NCI-H82 treated with DMSO at 0.1 percent for 48 hours (cell line): ENCODE data around the gene MAP4K3.
"Not testable (repeated sequence)": the region's sequence is repeated elsewhere in the genome, so short reads cannot be mapped to it uniquely, and the experiment has no call there.

Source experiments
- DNase-seq: peaks from one replicate; lab custom pipeline; 2025; ENCODE audit not compliant: unreplicated experiment; lab: John Stamatoyannopoulos, UW

The MAP4K3 gene

DNA sequence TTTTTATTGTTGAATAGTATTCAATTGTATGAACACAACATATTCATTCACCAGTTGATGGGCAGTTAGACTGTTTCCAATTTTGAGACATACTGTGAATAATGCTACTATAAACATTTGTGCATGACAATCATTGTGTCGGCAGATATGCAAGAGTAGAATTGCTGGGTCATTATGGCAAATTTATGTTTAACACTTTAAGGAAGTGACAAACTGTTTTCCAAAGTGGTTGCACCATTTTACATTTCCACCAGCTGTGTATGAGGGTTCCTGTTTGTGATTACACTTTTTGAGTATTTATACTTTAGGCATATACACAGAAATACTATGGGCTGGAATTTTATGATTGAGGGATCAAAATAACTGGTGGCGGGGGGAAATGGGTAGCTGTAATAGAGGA is 61.2 kb downstream of the MAP4K3 start:
- DNase-seq: no peak

DNA sequence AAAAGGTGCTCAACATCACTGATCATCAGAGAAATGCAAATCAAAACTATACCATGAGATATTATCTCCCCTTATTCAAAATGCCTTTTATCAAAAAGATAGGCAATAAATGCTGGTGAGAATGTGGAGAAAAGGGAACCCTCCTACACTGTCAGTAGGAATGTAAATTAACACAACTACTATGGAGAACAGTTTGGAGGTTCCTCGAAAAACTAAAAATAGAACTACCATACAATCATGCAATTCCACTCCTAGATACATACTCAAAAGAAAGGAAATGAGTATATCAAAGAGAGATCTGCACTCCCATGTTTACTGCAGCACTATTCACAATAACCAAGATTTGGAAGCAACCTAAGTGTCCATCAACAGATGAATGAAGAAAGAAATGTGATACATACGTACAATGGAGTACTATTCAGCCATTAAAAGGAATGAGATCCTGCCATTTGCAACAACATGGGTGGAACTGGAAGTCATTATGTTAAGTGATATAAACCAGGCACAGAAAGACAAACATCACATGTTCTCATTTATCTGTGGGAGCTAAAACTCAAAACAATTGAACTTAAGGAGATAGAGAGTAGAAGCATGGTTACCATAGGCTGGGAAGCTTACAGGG is 63.8 kb downstream of the MAP4K3 start:
- DNase-seq: no peak

DNA sequence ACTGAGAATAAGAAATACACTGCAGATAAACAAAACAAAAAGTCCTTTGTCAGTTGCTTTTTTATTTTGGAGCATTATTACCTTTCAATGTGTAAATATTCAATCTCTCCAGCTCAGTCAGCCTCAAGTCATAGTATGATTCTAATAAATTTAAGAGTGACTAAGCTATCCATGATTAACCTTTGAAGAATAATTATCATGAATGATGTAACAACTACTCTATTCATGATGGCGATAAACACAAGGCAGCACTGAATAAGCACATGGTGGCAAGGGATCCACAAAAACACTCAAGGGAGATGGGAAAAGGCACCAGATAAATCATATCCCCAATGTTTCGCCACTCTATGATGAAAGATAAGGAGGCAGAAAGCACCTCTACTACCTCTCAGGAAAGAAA is 67.0 kb downstream of the MAP4K3 start:
- no peak for DNase-seq

DNA sequence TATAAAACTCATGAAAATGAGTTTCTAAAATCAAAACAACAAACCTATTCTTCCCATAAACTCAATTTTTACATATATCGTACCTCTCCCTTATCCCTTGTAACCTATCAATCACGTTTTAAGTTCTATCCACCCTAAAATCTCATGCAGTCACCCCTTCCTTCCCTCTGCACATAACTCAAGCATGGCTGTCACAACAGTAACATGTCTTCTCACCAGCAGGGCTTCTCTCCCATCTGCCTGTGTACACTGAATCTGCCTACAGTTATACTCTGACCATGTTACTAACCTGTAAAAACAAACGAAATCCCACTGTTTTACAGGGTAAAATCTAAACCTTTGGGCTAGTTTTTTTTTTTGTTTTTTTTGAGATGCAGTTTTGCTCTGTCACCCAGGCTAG is 68.2 kb downstream of the MAP4K3 start:
- DNase-seq: no peak

DNA sequence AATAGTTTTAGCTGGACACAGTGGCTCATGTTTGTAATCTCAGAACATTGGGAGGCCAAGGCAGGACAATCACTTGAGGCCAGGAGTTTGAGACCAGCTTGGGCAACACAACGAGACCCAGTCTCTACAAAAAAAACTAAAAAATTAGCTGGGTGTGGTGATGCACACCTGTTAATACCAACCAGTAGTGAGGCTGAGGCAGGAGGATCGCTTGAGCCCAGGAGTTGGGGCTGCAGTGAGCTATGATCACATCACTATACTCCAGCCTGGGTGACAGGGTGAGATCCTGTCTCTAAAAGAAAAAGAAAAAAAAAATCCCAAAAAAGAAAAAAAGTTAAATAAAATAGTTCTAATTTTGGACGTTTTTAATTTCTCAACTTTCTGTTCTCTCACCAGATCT is 68.7 kb downstream of the MAP4K3 start:
- DNase-seq: no peak

DNA sequence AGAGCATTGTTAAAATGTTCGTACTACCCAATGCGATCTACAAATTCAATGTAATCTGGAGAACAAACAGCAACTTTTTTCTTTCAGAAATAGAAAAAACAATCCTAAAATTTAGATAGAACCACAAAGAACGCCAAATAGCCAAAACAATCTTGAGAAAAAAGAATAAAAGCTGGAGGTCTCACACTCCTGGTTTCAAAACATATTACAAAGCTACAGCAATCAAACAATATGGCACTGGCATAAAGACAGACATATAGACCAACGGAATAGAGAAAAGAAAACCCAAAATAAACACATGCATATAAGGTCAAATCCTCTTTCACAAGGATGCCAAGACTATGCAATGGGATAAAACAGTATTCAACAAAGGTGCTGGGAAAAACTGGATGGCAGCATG is 74.5 kb downstream of the MAP4K3 start:
- DNase-seq: no peak

GRCh38 chr2:39361511-39361910 is 75.6 kb downstream of the MAP4K3 start:
- DNase-seq: no peak

DNA sequence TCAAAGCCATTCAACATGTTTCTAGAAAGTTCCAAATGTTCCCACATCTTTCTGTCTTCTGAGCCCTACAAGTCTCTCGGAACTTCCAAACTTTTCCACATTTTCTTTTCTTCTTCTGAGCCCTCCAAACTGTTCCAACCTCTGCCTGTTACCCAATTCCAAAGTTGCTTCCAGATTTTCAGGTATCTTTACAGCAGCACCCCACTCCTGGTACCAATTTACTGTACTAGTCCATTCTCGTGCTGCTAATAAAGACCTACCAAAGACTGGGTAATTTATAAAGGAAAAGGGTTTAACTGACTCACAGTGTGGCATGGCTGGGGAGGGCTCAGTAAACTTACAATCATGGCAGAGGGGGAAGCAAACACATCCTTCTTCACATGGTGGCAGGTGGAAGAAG is 76.7 kb downstream of the MAP4K3 start:
- DNase-seq: not testable (repeated sequence)

- no peak for DNase-seq
Measured at GRCh38 chr2:39359453-39360038, 77.5 kb downstream of the MAP4K3 start.

- DNase-seq: peak; percentile 54
Measured at GRCh38 chr2:39356922-39357639, 80.0 kb downstream of the MAP4K3 start.

DNA sequence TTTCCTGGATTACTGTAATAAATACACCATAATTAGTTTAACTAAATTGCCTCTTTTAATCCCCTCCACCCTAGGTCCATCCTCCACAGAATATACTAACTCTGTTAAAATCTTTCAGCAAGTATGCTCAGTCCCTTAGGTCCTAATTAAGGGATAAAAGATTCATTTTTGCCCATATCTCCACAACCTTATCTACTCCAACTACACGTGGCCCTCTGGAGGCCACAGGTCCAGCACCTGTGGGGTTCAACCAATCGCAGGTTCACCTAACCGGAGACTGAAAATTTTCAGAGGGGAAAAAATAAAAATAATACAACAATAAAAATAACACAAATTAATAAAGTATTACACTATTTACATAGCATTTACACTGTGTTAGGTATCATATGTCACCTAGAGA is 86.4 kb downstream of the MAP4K3 start:
- DNase-seq: peak; percentile 61

- DNase-seq: peak; percentile 82
Measured at GRCh38 chr2:39338502-39338901, 98.6 kb downstream of the MAP4K3 start.

DNA sequence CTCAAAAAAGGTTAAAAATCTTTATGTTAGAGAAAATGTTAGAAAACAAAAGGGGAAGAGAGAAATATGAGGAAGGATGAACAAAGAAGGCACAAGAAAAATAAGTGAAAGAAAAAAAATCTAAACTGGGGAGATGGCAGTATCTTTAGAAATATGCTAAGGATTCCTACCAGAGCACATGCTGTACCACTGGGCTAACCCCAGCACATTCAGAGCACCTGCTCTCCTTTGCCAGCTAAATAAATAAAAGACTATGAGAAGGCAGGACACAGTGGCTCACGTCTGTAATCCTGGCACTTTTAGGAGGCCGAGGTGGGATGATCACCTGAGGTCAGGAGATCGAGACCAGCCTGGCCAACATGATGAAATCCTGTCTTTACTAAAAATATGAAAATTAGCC is 101.2 kb downstream of the MAP4K3 start:
- no peak for DNase-seq

DNA sequence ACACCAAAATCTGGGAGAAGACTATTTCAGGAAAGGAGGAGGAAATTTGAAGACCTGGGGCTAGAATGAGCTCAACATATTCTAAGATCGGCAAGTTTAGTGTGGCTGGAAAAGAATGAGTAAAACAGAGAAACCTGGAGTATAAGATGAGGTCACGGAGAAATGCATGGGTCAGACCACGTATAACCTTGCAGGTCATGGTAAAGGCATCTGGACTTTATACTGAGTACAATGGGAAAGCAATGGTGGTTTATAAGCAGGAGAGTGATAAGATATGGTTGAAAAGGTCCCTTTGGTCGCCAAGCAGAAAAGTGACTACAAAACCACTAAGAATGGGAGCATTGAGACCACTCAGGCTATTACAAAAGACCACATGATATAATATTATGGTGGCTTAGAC is 102.1 kb downstream of the MAP4K3 start:
- DNase-seq: no peak

DNA sequence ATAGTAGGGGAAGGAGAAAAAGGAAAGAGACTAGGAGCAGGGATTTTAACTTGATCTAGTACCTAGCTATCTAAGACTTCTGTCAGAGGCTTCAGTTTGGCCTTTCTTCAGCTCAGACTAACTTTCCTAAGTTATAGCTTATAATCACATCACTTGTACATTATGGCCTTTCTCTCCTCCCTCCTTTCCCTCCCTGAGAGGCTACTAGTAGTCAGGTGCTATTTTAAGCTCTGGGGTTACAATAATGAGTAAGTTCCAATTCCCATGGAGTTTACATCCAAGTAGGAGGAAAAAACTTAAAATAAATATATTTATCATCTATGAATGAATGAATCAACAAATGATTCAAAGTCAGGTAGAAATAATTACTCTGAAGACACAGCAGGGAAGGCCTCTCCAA is 102.6 kb downstream of the MAP4K3 start:
- no peak for DNase-seq

GRCh38 chr2:39326644-39327043 is 110.4 kb downstream of the MAP4K3 start:
- DNase-seq: no peak

DNA sequence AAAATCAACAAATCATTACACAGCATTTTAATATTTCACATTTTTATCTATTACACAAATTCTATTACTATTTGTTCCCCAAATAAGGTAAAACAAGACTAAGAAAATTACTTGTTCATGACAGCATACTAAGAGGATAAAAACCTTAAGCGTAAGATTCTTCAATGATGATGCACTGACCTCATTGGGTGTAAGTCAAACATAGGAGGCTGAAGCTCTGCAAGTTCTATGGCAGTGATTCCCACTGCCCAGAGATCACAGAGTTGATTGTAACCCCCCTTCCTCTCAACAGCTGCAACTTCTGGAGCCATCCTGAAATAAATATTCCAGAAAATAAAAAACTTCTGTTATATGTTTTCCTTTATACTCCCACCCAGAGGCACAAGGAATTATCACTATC is 111.1 kb downstream of the MAP4K3 start:
- no peak for DNase-seq

DNA sequence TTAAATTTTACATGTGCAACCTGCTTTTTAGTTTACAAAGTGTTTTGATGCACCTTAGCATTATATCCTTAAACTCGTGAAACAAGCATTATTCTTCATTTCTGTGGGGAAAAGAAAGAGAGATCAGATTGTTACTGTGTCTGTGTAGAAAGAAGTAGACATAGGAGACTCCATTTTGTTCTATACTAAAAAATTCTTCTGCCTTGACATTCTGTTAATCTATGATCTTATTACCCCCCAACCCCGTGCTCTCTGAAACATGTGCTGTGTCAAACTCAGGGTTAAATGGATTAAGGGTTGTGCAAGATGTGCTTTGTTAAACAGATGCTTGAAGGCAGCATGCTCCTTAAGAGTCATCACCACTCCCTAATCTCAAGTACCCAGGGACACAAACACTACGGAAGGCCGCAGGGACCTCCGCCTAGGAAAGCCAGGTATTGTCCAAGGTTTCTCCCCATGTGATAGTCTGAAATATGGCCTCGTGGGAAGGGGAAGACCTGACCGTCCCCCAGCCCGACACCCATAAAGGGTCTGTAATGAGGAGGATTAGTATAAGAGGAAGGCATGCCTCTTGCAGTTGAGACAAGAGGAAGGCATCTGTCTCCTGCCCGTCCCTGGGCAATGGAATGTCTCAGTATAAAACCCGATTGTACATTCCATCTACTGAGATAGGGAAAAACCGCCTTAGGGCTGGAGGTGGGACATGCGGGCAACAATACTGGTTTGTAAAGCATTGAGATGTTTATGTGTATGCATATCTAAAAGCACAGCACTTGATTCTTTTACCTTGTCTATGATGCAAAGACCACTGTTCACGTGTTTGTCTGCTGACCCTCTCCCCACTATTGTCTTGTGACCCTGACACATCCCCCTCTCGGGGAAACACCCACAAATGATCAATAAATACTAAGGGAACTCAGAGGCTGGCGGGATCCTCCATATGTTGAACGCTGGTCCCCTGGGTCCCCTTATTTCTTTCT is 115.7 kb downstream of the MAP4K3 start:
- peak; percentile 74 for DNase-seq

GRCh38 chr2:39320162-39320561 is 116.9 kb downstream of the MAP4K3 start:
- DNase-seq: no peak

DNA sequence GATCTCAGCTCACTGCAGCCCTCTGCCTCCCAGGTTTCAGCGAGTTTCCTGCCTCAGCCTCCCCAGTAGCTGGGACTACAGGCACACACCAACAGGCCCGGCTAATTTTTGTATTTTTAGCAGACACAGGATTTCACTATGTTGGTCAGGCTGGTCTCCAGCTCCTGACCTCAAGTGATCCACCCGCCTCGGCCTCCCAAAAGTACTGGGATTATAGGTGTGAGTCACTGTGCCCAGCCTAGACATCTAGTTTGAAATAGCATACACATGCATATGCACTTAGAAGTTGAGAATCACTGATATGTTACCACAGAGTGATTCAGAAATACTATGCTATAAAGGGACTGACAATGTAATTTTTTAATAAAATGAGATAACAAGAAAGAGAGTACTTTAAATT is 123.5 kb downstream of the MAP4K3 start:
- no peak for DNase-seq

- DNase-seq: no peak
Measured at GRCh38 chr2:39311469-39311868, 125.6 kb downstream of the MAP4K3 start.
